Neural crest cell (in vitro differentiated cells): ENCODE results near the gene HIP1. TPM values are rescaled to one million over a fixed set of nuclear protein-coding genes. Genes with fewer than 3 reads are reported as not detected.

Source experiments
- DNase-seq: peaks from one replicate; pipeline ENCODE4 v3.0.0; 2021; ENCODE audit warnings: low read depth, mixed read lengths, low spot score
- H3K27ac Mint-ChIP-seq: one replicate; pipeline ENCODE4 v1.8.0; 2021; ENCODE audit warnings: mild to moderate bottlenecking, mixed read lengths; ENCODE audit not compliant: unreplicated experiment
- H3K27me3 Mint-ChIP-seq: 2 replicates; pipeline ENCODE4 v1.8.0; 2021; ENCODE audit warnings: low read depth, mild to moderate bottlenecking, mixed read lengths
- H3K36me3 Mint-ChIP-seq: 2 replicates; pipeline ENCODE4 v1.8.0; 2021; ENCODE audit warnings: low read depth, mild to moderate bottlenecking, mixed read lengths
- H3K4me1 Mint-ChIP-seq: 2 replicates; pipeline ENCODE4 v1.8.0; 2021; ENCODE audit warnings: mixed read lengths
- H3K4me3 Mint-ChIP-seq: one replicate; pipeline ENCODE4 v1.8.0; 2021; ENCODE audit warnings: mild to moderate bottlenecking, mixed read lengths
- H3K9me3 Mint-ChIP-seq: 2 replicates; pipeline ENCODE4 v1.8.0; 2021; ENCODE audit warnings: mixed read lengths
- total RNA-seq: library from RNA; stranded (reverse); gene quantifications from 2 replicates; pipeline ENCODE4 v1.2.1, GENCODE V29; 2021
- TF ChIP-seq, protein P1 (sequence below): fragments of 200-600 bp; sonication (generic); conservative IDR thresholded peaks from 2 replicates; pipeline ENCODE4 v1.5.0; 2021; ENCODE audit warnings: antibody characterized with exemption, mild to moderate bottlenecking

HIP1 gene
- total RNA-seq, 1 donor from 2014 or later = 87.3 TPM

DNA sequence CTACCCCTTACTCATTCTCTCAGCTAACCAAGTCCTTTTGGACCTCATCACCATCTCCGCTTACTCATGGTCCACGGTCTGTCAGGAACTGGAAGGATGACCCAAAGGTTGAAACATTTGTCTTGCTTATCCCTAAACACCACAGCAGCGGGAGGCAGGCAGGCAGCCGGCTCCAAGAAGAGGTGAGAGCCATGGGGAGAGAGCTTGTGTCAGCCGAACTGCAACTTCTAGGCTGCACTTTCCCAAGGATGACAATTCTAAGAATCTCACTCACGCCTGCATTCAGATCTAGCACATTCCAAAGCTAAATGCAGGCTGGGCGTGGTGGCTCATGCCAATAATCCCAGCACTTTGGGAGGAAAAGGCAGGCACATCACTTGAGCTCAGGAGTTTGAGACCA is 160.7 kb downstream of the HIP1 start:
- no peak for DNase-seq
- H3K9me3 Mint-ChIP-seq = no peaks in the 10 kb centered on the region
- peaks cover 12% of the 10 kb centered on the region for H3K36me3 Mint-ChIP-seq
- no peak overlapping the region for H3K4me3 Mint-ChIP-seq
- H3K4me1 Mint-ChIP-seq = no peaks in the 10 kb centered on the region
- no peak overlapping the region for H3K27ac Mint-ChIP-seq
- TF ChIP-seq, protein P1, sequence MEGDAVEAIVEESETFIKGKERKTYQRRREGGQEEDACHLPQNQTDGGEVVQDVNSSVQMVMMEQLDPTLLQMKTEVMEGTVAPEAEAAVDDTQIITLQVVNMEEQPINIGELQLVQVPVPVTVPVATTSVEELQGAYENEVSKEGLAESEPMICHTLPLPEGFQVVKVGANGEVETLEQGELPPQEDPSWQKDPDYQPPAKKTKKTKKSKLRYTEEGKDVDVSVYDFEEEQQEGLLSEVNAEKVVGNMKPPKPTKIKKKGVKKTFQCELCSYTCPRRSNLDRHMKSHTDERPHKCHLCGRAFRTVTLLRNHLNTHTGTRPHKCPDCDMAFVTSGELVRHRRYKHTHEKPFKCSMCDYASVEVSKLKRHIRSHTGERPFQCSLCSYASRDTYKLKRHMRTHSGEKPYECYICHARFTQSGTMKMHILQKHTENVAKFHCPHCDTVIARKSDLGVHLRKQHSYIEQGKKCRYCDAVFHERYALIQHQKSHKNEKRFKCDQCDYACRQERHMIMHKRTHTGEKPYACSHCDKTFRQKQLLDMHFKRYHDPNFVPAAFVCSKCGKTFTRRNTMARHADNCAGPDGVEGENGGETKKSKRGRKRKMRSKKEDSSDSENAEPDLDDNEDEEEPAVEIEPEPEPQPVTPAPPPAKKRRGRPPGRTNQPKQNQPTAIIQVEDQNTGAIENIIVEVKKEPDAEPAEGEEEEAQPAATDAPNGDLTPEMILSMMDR = no peak
- no peaks in the 10 kb centered on the region for H3K27me3 Mint-ChIP-seq

DNA sequence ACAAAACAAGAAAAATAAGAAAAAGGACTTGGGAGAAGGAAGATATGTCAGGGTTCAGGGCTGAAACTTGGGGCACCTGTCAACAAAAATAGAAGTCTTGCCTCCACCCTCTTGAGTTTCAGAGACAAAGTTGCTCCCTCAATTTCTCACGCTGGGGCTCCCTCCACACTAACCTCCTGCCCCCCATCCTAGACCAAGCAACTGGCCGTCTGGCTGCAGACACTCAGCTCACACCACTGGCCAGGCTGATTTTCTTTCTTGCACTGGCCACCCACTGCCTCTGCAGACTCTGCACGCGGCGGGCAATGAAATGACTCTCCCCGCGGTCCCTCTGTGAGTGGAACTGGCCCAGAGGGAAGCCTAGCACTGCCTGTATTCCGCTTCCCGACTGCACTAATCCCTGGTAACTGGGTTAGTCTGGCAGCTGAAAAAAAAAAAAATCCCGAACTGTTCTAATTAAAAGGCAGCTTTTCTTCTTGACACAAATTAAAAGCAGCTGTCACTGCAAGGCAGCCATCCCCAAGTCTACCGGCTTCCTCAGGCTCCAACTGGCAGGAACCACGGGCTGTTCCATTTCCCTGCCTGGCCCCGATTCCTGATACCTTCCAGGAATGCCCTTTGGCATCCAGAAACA is 163.1 kb downstream of the HIP1 start:
- H3K9me3 Mint-ChIP-seq = no peaks in the 10 kb centered on the region
- TF ChIP-seq, protein P1 = no peak
- H3K36me3 Mint-ChIP-seq = peaks cover 8% of the 10 kb centered on the region
- H3K4me1 Mint-ChIP-seq = peaks cover 4% of the 10 kb centered on the region
- no peak overlapping the region for H3K4me3 Mint-ChIP-seq
- DNase-seq = no peak
- no peaks in the 10 kb centered on the region for H3K27me3 Mint-ChIP-seq
- H3K27ac Mint-ChIP-seq = peak overlapping the region; percentile 50

- DNase-seq = no peak
- Mint-ChIP-seq H3K36me3 (peaks cover 8% of the 10 kb centered on the region), H3K4me3 (no peak overlapping the region), H3K27me3 (no peaks in the 10 kb centered on the region), H3K9me3 (no peaks in the 10 kb centered on the region), H3K27ac (no peak overlapping the region), H3K4me1 (peaks cover 4% of the 10 kb centered on the region)
- TF ChIP-seq, protein P1 = no peak
Measured at GRCh38 chr7:75573477-75574019, 165.2 kb downstream of the HIP1 start.

DNA sequence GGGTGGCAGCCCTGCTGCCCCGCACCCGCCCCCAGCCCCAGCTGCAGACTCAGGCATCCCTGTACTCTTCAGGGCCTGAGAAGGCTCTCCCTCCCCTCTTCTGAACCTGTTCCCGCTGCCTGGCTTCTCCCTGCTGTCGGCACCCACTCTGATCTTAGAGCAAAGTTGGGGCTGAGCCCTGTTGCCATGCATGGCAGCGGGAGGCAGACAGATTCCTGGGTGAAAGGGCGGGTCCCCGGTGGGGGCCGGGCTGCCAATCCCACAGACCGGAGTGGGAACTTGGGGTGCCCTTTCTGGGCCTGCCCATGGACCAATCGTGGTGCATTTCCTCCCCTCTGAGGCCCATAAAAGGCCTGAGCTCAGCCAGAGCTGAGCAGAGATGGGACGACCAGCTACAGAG is 165.9 kb downstream of the HIP1 start:
- peaks cover 11% of the 10 kb centered on the region for H3K36me3 Mint-ChIP-seq
- no peak overlapping the region for H3K4me3 Mint-ChIP-seq
- TF ChIP-seq, protein P1 = no peak
- H3K9me3 Mint-ChIP-seq = no peaks in the 10 kb centered on the region
- DNase-seq = no peak
- H3K27ac Mint-ChIP-seq = no peak overlapping the region
- H3K4me1 Mint-ChIP-seq = peaks cover 4% of the 10 kb centered on the region
- no peaks in the 10 kb centered on the region for H3K27me3 Mint-ChIP-seq

GRCh38 chr7:75572396-75572795 is 166.3 kb downstream of the HIP1 start:
- no peak for DNase-seq
- Mint-ChIP-seq H3K36me3 (peaks cover 11% of the 10 kb centered on the region), H3K4me3 (no peak overlapping the region), H3K4me1 (peaks cover 4% of the 10 kb centered on the region), H3K27ac (no peak overlapping the region), H3K9me3 (no peaks in the 10 kb centered on the region), H3K27me3 (no peaks in the 10 kb centered on the region)
- TF ChIP-seq, protein P1 = no peak
